Peyer's patch (tissue), 4 donors: ENCODE data around the gene ABTB1. TPM values are rescaled to one million over a fixed set of nuclear protein-coding genes. Genes with fewer than 3 reads are reported as not detected.
"Not testable (repeated sequence)": the region's sequence is repeated elsewhere in the genome, so short reads cannot be mapped to it uniquely, and the experiment has no call there.

Experiments
- DNase-seq, 3 donors: peaks; one replicate each; pipeline ENCODE4 v3.0.0-alpha.2; 2017 to 2019
- H3K27ac ChIP-seq, 4 donors: fragments of 200-600 bp; sonication (generic); one replicate each; pipeline ENCODE4 v1.5.1; 2016 to 2019
- H3K27me3 ChIP-seq, 2 donors: fragments of 200-600 bp; sonication (generic); one replicate each; pipeline ENCODE4 v1.5.1; 2019
- H3K36me3 ChIP-seq, 3 donors: fragments of 200-600 bp; sonication (generic); one replicate each; pipeline ENCODE4 v1.5.1; 2016 to 2019
- H3K4me1 ChIP-seq, 4 donors: fragments of 200-600 bp; sonication (generic); one replicate each; pipeline ENCODE4 v1.5.1; 2016 to 2019
- H3K4me3 ChIP-seq, 4 donors: fragments of 200-600 bp; sonication (generic); 1 replicate in 3 of 4; 2 replicates in 1 of 4; pipeline ENCODE4 v1.5.1; 2016 to 2019; ENCODE audit warnings: mild to moderate bottlenecking in 1 of 4
- H3K9me3 ChIP-seq, 4 donors: fragments of 200-600 bp; sonication (generic); one replicate each; pipeline ENCODE4 v1.5.1; 2016 to 2019; ENCODE audit warnings: mild to moderate bottlenecking in 1 of 4
- CTCF ChIP-seq, 6 experiments: fragments of 450-650 bp in 4 of 6; fragments of 200-600 bp in 2 of 6; sonication (generic) in 1 of 6; IDR thresholded peaks; one replicate each; pipeline ENCODE4 v1.5.1; 2017 to 2019; ENCODE audit warnings: antibody characterized with exemption in 6 of 6, mild to moderate bottlenecking in 3 of 6, moderate library complexity in 1 of 6
- POLR2A ChIP-seq, 2 donors: fragments of 450-650 bp; IDR thresholded peaks; one replicate each; pipeline ENCODE4 v1.5.1; 2017; ENCODE audit warnings: antibody characterized with exemption in 2 of 2, mild to moderate bottlenecking in 2 of 2, moderate library complexity in 2 of 2
- total RNA-seq, 4 donors: library from RNA; depleted of rRNA; stranded (reverse); fragments of >200 nt; gene quantifications; one replicate each; pipeline ENCODE4 v1.1.0, GENCODE V29; 2016

The ABTB1 gene
- total RNA-seq, 4 donors from 2014 or later: 38.5 to 80.0 (median 57.1) TPM

- peak in 2 of 3 donors; percentile 37 to 73 for DNase-seq
- no peak overlapping the region for H3K4me3 ChIP-seq
- no peaks in the 10 kb centered on the region for H3K9me3 ChIP-seq
- H3K27ac ChIP-seq: no peak overlapping the region
- no peaks in the 10 kb centered on the region for H3K36me3 ChIP-seq
- H3K27me3 ChIP-seq: no peaks in the 10 kb centered on the region
- TF ChIP-seq CTCF (IDR thresholded peaks at IDR 0.05) (peak; percentile 43 to 82 (median 76)), POLR2A (IDR thresholded peaks at IDR 0.05) (no peak)
- H3K4me1 ChIP-seq: no peaks in the 10 kb centered on the region
These were observed 20.3 kb upstream of the ABTB1 start for GRCh38 chr3:127652246-127652995.

GRCh38 chr3:127654374-127654773 lies 18.4 kb upstream of the ABTB1 start:
- H3K27ac ChIP-seq: no peak overlapping the region
- no peaks in the 10 kb centered on the region for H3K4me1 ChIP-seq
- no peaks in the 10 kb centered on the region for H3K9me3 ChIP-seq
- H3K36me3 ChIP-seq: no peaks in the 10 kb centered on the region
- no peak overlapping the region for H3K4me3 ChIP-seq
- TF ChIP-seq CTCF (IDR thresholded peaks at IDR 0.05): no peak
- no peak for TF ChIP-seq POLR2A (IDR thresholded peaks at IDR 0.05)
- no peak for DNase-seq
- H3K27me3 ChIP-seq: no peaks in the 10 kb centered on the region

GRCh38 chr3:127654993-127655392 lies 17.8 kb upstream of the ABTB1 start:
- H3K27ac ChIP-seq: peak overlapping the region in 1 of 4 donors; percentile 3
- not testable (repeated sequence) for H3K36me3 ChIP-seq, DNase-seq, H3K4me3 ChIP-seq, H3K27me3 ChIP-seq, H3K4me1 ChIP-seq, H3K9me3 ChIP-seq

- Histone ChIP-seq H3K27me3 (no peaks in the 10 kb centered on the region), H3K36me3 (no peaks in the 10 kb centered on the region), H3K4me1 (no peaks in the 10 kb centered on the region), H3K4me3 (no peak overlapping the region), H3K9me3 (no peaks in the 10 kb centered on the region), H3K27ac (no peak overlapping the region)
- TF ChIP-seq POLR2A (IDR thresholded peaks at IDR 0.05): no peak
- no peak for TF ChIP-seq CTCF (IDR thresholded peaks at IDR 0.05)
- no peak for DNase-seq
These were observed 17.1 kb upstream of the ABTB1 start for GRCh38 chr3:127655641-127656040.

GRCh38 chr3:127656906-127657305 lies 15.8 kb upstream of the ABTB1 start:
- Histone ChIP-seq H3K4me1 (no peaks in the 10 kb centered on the region), H3K9me3 (no peaks in the 10 kb centered on the region), H3K27ac (no peak overlapping the region), H3K4me3 (no peak overlapping the region), H3K27me3 (no peaks in the 10 kb centered on the region), H3K36me3 (no peaks in the 10 kb centered on the region)
- TF ChIP-seq CTCF (IDR thresholded peaks at IDR 0.05) (no peak), POLR2A (IDR thresholded peaks at IDR 0.05) (no peak)
- no peak for DNase-seq

- no peak for DNase-seq
- Histone ChIP-seq H3K36me3 (no peaks in the 10 kb centered on the region), H3K4me1 (no peaks in the 10 kb centered on the region), H3K27ac (no peak overlapping the region), H3K27me3 (no peaks in the 10 kb centered on the region), H3K9me3 (no peaks in the 10 kb centered on the region), H3K4me3 (no peak overlapping the region)
- no peak for TF ChIP-seq POLR2A (IDR thresholded peaks at IDR 0.05)
- TF ChIP-seq CTCF (IDR thresholded peaks at IDR 0.05): no peak
These were observed 14.5 kb upstream of the ABTB1 start for GRCh38 chr3:127658234-127658633.
